Measurements from ENCODE around the gene RFPL1. TPM values are rescaled to one million over a fixed set of nuclear protein-coding genes. Genes with fewer than 3 reads are reported as not detected.

Gene RFPL1
- total RNA-seq, 2 experiments from 2014 or later, result not detected

DNA sequence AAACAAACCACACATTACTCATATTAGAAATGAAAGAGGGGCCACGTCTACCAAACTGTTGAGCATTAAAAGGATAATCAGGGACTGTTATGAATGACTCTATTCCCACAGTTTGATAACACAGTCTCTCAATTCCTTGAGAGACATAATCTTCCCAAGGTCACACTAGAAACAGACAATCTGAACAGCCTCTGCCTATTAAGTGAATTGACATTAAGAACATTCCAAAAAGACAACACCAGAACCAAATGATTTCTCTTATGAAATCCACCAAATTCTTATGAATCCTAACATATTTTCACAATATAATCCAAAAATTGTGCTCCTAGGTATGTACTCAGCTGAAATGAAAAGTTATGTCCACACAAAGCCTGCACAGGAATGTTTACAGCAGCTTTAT, 4.6 kb downstream of the RFPL1 start:
- CTCF ChIA-PET, result no interaction called here

DNA sequence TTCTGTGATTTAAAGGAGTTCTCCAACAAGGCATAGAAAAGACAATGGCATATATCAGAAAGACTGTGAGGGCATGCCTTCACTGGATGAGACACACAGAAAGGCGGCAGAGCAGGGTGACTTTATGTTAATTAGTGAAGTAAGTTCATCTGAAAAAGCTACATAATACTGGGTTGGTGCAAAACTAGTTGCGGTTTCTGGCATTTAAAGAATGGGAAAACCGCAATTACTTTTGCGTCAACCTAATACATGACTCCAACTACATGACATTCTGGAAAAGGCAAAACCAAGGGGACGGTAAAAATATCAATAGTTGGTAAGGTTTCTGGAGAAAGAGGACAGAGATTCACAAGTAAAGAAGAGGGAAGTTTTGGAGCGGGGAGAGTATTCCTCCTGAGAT, 5.1 kb downstream of the RFPL1 start:
- H3K27me3 Mint-ChIP-seq, result peaks cover 5% of the 10 kb centered on the region

More for the DNA sequence above, 4.6 kb downstream of the RFPL1 start:
- Mint-ChIP-seq H3K27me3 (peaks cover 5% of the 10 kb centered on the region), H3K4me1 (ENCODE audit: low read depth) (no peaks in the 10 kb centered on the region), H3K27ac (no peak overlapping the region), H3K9me3 (no peaks in the 10 kb centered on the region), H3K4me3 (no peak overlapping the region), H3K36me3 (ENCODE audit: low read depth) (no peaks in the 10 kb centered on the region)
- POLR2A ChIA-PET, result no interaction called here
- intact Hi-C loops (cut with micrococcal nuclease), result no loop called here
- DNase-seq (no peak), ATAC-seq (no peak)
- TF ChIP-seq, protein P1, sequence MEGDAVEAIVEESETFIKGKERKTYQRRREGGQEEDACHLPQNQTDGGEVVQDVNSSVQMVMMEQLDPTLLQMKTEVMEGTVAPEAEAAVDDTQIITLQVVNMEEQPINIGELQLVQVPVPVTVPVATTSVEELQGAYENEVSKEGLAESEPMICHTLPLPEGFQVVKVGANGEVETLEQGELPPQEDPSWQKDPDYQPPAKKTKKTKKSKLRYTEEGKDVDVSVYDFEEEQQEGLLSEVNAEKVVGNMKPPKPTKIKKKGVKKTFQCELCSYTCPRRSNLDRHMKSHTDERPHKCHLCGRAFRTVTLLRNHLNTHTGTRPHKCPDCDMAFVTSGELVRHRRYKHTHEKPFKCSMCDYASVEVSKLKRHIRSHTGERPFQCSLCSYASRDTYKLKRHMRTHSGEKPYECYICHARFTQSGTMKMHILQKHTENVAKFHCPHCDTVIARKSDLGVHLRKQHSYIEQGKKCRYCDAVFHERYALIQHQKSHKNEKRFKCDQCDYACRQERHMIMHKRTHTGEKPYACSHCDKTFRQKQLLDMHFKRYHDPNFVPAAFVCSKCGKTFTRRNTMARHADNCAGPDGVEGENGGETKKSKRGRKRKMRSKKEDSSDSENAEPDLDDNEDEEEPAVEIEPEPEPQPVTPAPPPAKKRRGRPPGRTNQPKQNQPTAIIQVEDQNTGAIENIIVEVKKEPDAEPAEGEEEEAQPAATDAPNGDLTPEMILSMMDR (IDR thresholded peaks at IDR 0.05), result no peak

DNA sequence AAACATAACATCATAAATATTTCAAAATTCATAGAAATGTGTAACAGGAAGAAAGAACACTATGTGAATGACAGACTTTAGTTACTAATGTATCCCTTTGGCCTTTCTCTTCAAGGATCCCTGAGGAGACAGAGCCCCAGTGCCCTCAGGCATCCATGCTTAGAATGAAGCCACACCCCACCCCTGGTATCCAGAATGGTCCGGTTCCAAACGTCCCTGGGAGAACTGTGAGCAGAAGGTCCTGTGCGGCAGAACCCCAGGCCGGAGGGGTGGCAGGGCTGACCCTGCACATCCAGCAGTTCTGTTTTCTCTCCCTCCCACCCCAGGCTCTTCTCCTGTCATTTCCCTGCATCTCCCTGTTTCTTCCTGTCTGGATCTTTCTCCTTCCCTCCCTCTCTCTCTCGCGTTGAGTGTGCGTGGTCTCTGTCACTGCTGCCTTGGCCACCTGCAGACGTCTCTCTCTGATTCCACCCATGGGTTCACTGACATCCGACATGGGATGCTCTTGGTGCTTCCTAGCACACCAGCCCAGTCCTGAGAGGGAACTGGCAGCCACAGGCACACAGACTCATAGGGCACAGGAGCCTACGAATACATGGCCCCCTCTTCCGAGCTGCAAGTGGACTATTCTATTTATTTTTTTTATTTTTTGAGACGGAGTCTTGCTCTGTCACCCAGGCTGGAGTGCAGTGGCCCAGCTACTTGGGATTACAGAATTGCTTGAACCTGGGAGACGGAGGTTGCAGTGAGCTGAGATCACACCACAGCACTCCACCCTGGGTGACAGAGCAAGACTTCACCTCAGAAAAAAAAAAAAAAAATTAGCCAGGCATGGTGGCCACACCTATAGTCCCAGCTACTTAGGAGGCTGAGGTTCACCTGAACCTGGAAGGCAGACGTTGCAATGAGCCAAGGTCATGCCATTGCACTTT, 5.7 kb downstream of the RFPL1 start:
- Mint-ChIP-seq H3K4me3 (no peak overlapping the region), H3K9me3 (no peaks in the 10 kb centered on the region), H3K27me3 (peaks cover 5% of the 10 kb centered on the region), H3K36me3 (ENCODE audit: low read depth) (no peaks in the 10 kb centered on the region), H3K27ac (no peak overlapping the region), H3K4me1 (ENCODE audit: low read depth) (no peaks in the 10 kb centered on the region)
- ChIA-PET CTCF (no interaction called here), POLR2A (interaction anchor here (0.6 kb wide), 1 partner anchor 24 kb away, joined by 3 read pairs; no protein-coding TSS in a partner anchor)
- TF ChIP-seq, protein P1 (IDR thresholded peaks at IDR 0.05), result no peak
- DNase-seq (no peak), ATAC-seq (no peak)
- intact Hi-C loops (cut with micrococcal nuclease), result no loop called here

More for the DNA sequence above, 5.1 kb downstream of the RFPL1 start:
- Mint-ChIP-seq H3K4me3 (no peak overlapping the region), H3K4me1 (ENCODE audit: low read depth) (no peaks in the 10 kb centered on the region), H3K36me3 (ENCODE audit: low read depth) (no peaks in the 10 kb centered on the region), H3K9me3 (no peaks in the 10 kb centered on the region), H3K27ac (no peak overlapping the region)
- ATAC-seq, result no peak
- intact Hi-C loops (cut with micrococcal nuclease), result no loop called here
- CTCF ChIA-PET, result no interaction called here
- TF ChIP-seq, protein P1 (IDR thresholded peaks at IDR 0.05), result no peak
- POLR2A ChIA-PET, result no interaction called here
- no peak for DNase-seq

DNA sequence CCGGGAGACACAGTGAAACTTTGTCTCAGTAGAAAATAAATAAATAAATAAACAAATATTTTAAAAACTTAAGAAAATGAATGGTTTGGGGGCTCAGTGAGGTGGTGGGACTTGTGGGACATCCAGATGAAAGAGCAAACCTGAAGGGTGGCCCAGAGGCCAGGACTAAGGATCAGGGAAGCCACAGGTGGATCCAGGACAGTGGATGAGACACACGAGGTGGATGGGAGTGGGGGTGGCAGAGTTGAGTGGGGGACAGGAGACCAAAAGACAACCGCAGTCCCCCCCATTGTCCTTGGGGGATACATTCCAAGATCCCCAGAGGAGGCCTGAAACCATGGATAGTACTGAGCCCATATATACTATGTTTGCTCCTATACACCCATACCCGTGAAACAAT, 7.1 kb downstream of the RFPL1 start:
- Mint-ChIP-seq H3K9me3 (no peaks in the 10 kb centered on the region), H3K27me3 (peaks cover 5% of the 10 kb centered on the region), H3K27ac (no peak overlapping the region), H3K36me3 (ENCODE audit: low read depth) (no peaks in the 10 kb centered on the region), H3K4me1 (ENCODE audit: low read depth) (no peaks in the 10 kb centered on the region), H3K4me3 (no peak overlapping the region)
- TF ChIP-seq, protein P1 (IDR thresholded peaks at IDR 0.05), result no peak
- POLR2A ChIA-PET, result no interaction called here
- CTCF ChIA-PET, result no interaction called here
- ATAC-seq (no peak), DNase-seq (no peak)
- intact Hi-C loops (cut with micrococcal nuclease), result no loop called here

DNA sequence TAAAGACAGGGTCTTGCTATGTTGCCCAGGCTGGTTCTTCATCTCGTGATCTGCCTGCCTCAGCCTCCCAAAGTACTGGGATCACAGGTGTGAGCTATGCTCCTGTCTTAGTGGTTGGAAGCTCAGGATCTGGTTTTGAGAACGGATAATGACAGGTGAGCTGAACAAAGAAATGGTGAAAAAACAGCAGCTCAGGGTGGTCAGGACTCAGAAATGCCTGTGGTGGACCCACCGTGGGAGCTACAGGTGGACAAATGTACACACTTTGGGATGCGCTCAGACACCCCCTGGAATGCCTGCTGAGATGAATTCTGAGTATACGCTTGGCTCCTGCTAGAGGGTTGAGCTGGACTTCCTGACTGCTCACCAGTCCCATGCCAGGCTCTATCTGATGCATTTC, 9.5 kb downstream of the RFPL1 start:
- Mint-ChIP-seq H3K36me3 (ENCODE audit: low read depth) (no peaks in the 10 kb centered on the region), H3K9me3 (no peaks in the 10 kb centered on the region), H3K27ac (no peak overlapping the region), H3K4me1 (ENCODE audit: low read depth) (no peaks in the 10 kb centered on the region), H3K27me3 (peaks cover 3% of the 10 kb centered on the region), H3K4me3 (no peak overlapping the region)
- ChIA-PET CTCF (no interaction called here), POLR2A (no interaction called here)
- ATAC-seq (no peak), DNase-seq (no peak)
- TF ChIP-seq, protein P1 (IDR thresholded peaks at IDR 0.05), result no peak
- intact Hi-C loops (cut with micrococcal nuclease), result no loop called here

All from activated CD8-positive, alpha-beta T cell treated with anti-CD3 and anti-CD28 coated beads for 36 hours (primary cell).